Occipital lobe (tissue), 2 donors: ENCODE measurements around the gene FLT3LG. TPM values are rescaled to one million over a fixed set of nuclear protein-coding genes. Genes with fewer than 3 reads are reported as not detected.
"Not testable (repeated sequence)": the region's sequence is repeated elsewhere in the genome, so short reads cannot be mapped to it uniquely, and the experiment has no call there.

Source experiments
- DNase-seq: peaks from one replicate; lab custom pipeline; 2025; lab: John Stamatoyannopoulos, UW
- total RNA-seq: library from RNA; depleted of rRNA; stranded (reverse); fragments of >200 nt; gene quantifications from one replicate; pipeline ENCODE4 v1.2.3, GENCODE V29; 2014

FLT3LG gene
- total RNA-seq, 1 donor from 2014 or later = not detected

GRCh38 chr19:49440439-49441209 lies 33.4 kb upstream of the FLT3LG start:
- DNase-seq = no peak

DNA sequence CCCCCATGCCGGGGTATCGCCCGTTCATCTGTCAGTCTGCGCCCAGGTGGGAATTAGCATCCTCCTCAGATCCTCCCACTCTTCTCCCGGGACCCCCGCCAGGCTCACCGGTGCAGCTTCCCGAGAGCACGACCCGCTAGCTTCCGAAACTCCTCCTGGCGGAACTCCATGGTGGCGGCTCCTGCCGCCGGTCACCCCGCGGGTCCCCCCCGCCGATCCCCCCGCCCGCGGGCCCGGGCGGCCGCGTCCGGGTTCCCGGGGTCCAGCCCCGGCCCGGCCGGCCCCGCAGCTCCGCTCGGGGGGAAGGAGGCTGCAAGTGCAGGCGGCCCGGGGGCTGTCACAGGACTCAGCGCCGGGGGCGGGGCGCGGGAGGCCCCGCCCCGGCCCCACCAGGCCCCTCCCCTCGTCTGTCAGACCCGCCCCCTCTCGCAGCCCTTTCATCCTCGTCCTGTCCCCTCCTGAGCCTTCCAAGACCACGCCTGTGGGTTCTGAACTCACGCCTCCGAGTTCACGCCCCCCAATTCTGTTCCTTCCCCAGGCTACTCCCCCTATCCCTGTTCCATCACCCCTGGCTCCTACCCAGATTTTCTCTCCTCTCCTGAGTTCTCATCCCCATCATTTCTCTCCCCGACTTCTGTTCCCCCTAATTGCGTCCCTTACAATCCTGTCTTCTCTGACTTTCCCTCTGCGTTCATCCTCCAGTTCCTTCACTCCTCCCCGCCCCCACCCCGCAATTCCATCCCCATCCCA lies 32.6 kb upstream of the FLT3LG start, which contains the start of gene SLC17A7:
Gene SLC17A7, minus strand, starts transcription at position 318 of the 750 bp plus-strand sequence. Its CDS starts 148 bp downstream, at position 170.
- peak; percentile 33 for DNase-seq

DNA sequence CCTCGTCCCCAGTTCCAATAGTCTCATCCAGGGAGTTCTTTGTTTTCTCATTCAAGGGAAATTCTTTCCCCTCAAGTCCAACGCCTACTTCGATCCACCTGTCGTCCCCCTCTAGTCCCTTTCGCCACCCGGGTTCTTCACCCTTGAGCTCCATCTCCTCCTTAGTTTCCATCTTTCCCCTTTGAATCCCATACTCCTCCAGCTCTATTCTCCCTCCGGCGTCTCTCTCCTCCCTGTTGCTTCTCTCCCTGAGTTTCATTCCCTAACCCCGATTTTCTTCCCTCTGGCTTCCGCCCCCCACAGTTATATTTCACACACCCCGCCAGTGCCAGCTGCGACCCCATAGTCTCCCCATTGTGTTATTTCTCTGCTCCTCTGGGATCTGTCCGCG lies 32.1 kb upstream of the FLT3LG start:
- no peak for DNase-seq

GRCh38 chr19:49442354-49442753 lies 31.7 kb upstream of the FLT3LG start:
- no peak for DNase-seq

DNA sequence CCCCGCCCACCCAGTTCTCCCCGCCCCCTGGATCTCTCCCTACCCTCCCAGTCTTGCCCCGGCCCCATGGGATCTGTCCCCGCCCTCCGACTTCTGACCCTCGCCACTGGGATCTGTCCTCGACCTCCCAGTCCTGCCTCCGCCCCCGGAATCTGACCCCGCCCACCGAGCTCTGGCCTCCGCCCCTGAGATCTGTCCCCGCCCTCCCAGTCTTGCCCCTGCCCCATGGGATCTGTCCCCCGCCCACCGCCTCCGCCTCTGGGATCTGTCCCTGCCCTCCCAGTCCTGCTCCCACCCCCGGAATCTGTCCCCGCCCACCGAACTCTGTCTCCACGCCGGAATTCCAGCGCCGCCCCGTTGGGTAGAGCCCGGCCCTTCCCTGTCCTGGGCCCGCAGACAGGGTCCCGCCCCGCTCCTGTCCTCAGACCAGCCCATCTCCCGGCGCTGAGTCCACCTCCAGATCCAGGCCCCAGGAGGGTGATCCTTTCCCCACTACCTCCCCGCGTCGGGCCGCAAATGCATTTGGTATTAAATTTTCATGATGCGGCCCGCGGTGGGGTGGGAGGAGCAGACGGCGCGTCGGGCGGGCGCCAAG lies 31.1 kb upstream of the FLT3LG start:
- DNase-seq = peak; percentile 69

GRCh38 chr19:49443366-49444099 lies 30.5 kb upstream of the FLT3LG start:
- peak; percentile 94 for DNase-seq

- not testable (repeated sequence) for DNase-seq
Observed at GRCh38 chr19:49444100-49444700, 29.8 kb upstream of the FLT3LG start.

DNA sequence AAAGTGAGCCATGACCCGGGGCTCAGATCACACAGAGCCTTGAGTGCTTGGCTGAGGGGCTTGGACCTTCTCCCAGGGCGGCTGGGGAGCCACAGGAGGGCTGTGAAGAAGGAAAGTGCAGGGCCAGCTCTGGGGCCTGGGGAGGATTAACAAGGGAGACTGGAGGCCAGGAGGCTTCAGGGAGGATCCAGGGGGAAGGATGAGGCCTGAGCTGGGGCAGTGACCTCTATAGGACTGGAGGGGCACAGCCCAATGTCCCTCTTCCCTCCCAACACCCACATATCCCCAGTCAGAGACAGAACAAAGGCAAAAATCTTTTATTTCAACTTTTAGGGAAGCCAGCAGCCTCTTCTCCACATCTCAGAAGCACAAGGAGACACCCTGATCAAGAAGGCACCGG lies 28.0 kb upstream of the FLT3LG start:
- DNase-seq = no peak

DNA sequence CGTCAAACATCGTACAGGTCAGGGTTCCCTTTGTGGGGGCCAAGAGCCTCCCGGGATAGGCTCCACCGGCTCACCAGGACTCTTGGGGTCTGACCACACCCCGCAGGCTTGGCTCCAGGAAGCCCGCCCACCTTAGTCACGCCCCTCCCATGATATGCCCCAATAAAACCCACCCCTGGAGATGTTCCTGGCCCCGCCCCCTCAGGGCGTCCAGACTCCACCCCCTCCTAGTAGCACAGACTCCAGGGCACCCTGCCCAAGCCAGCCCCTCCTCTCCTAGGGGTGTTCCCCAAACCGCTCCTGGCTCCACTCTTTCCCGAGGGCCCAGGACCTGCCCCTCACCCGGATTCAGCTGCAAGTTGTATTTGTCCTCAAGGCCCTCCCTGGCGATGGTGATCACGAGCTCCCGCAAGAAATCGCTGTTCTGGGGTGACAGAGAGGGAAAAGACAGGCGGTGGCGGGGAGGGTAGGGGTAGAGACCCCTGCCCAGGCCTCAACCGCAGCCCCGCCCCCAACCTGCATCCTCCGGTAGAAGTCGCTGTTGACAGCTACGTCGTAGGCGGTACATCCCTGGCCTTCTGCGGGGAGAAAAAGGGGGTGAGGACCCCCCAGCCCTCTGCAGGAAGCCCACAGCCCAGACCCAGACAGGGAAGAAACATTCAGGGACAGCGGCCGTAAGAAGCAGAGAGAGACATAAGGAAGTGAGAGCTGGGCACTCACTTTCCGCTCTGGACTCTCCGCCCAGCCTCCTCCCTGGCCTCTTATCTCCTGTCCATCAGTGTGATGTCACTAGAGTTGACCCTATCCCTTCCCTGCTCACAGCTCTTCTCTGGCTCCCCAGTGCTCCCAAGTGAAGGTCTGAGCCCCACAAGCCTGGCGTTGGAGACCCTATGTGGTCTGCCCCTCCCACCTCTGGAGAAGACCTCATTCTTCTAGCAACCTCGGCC lies 26.3 kb upstream of the FLT3LG start:
- DNase-seq = no peak

DNA sequence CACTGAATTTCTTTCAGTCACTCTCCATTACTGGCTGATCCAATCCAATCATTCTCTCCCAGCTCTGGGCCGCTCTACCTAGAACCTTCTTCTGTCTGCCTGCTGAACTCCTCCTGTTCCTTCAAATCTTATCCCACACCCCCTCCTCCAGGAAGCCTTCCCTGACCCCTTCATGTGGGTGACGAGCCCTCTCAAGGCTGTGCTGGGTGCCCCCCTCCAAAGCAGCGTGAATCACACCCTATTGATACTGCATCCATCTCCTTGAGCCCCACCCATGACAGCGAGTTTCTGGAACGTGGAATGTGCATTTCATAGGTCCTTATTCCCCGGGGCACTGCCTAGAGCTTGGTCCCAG lies 25.6 kb upstream of the FLT3LG start:
- no peak for DNase-seq

- DNase-seq = no peak
Observed at GRCh38 chr19:49450405-49450804, 23.6 kb upstream of the FLT3LG start.

DNA sequence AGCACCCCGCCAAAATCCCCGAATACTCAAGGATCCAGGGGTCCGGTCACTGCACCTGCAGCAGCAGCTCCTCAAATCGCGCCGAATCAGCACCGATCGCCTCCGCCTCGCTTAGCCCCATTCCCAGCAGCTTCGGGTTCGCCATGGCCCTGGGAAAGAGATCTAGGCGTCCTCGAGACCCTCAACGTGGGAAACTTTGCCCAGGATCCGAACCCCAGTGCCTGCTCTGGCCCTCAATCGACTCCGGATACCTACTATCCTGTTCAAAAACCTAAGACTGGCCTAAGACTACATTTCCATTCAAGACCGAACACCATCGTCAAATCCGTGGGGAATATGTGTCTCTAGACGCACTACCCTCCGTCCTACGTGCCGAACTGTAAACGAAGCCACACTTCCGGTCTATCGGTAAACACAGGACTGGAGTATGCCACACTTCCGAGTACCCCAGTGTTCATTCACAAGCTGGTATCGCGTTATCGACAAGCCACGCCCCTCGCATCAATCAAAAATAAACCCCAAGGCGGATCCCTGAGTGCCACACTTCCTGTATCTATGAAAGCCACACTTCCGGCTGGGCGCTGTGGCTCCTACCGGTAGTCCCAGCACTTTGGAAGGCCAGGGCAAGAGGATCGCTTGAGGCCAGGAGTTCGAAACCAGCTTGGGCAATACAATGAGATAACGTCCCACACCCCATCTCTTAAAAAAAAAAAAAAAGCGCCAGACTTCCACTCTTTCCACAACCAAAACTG lies 22.4 kb upstream of the FLT3LG start, which contains the start of gene PIH1D1:
Gene PIH1D1, minus strand, starts transcription at position 385 of the 752 bp plus-strand sequence. Its CDS starts 240 bp downstream, at position 145.
- peak; percentile 94 for DNase-seq

GRCh38 chr19:49453013-49453756 lies 20.8 kb upstream of the FLT3LG start, which contains the start of gene ALDH16A1:
TSS of gene ALDH16A1 (plus strand) at chr19:49453225. CDS start at chr19:49453332, 107 bp downstream.
- peak; percentile 95 for DNase-seq

- DNase-seq = no peak
Observed at GRCh38 chr19:49453757-49454240, 20.2 kb upstream of the FLT3LG start.

- no peak for DNase-seq
Observed at GRCh38 chr19:49455773-49456172, 18.2 kb upstream of the FLT3LG start.

GRCh38 chr19:49456326-49456725 lies 17.7 kb upstream of the FLT3LG start:
- DNase-seq = no peak

DNA sequence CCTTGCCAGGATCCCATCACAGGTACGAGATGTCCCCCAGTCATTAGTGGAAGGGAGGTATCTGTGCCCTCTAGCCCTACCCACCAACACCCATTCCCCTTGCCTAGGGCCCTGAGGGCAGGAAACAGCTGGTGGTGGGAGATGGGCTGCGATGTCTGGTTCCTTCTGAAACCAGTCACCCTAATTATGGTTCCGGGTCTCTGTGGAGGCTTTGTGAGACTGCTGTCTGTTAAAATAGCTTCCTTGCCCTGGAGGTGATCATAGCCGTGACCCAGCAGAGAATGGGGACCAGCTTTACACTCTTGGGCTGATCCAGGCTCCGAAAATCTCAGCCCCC lies 15.5 kb upstream of the FLT3LG start:
- DNase-seq = no peak

DNA sequence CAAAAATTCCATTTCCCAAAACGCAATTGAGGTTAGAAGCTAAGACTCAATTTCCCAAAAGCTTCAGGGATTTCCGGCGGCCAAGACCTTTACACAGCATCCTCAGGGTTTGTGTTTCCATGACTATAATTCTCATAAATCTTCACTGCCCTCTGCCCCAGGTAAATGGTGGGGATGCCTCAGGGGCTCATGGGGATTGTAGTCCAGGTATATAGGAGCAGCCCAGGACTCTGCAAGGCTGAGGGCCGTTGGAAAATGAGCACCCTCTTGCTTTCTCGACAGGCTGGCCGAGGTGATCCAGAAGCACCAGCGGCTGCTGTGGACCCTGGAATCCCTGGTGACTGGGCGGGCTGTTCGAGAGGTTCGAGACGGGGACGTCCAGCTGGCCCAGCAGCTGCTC lies 14.6 kb upstream of the FLT3LG start:
- DNase-seq = no peak
